Ovary (tissue), 3 donors: ENCODE data around the gene RETREG3.

ENCODE experiments used
- CTCF ChIP-seq, 3 donors: fragments of 450-650 bp in 2 of 3; fragments of 200-600 bp in 1 of 3; IDR thresholded peaks; one replicate each; pipeline versions ENCODE4 v1.5.1 to v1.8.0; 2016 to 2022; ENCODE audit warnings: antibody characterized with exemption in 3 of 3, mild to moderate bottlenecking in 1 of 3
- POLR2A ChIP-seq: fragments of 450-650 bp; IDR thresholded peaks from one replicate; pipeline ENCODE4 v1.6.1; 2017; ENCODE audit warnings: antibody characterized with exemption, mild to moderate bottlenecking, moderate library complexity
- donor health status: DM: no; HTN: no; CAD: no.

GRCh38 chr17:42531455-42532354 is 77.5 kb downstream of the RETREG3 start:
- TF ChIP-seq CTCF (IDR thresholded peaks at IDR 0.05) (peak; percentile 23 to 71 (median 66)), POLR2A (no peak)
